Neuron (in vitro differentiated cells): ENCODE results near the gene DRC3.

Source experiments
- H2AFZ ChIP-seq: one replicate; pipeline ENCODE4 v1.6.1; 2013; ENCODE audit warnings: low read depth, mild to moderate bottlenecking, inconsistent platforms, low read length, moderate library complexity
- H3K27me3 ChIP-seq: one replicate; pipeline ENCODE4 v1.6.1; 2013; ENCODE audit warnings: low read length; ENCODE audit not compliant: insufficient read depth
- H3K36me3 ChIP-seq: one replicate; pipeline ENCODE4 v1.6.1; 2013; ENCODE audit warnings: low read length; ENCODE audit not compliant: insufficient read depth
- H3K4me1 ChIP-seq: one replicate; pipeline ENCODE4 v1.6.1; 2013; ENCODE audit warnings: low read length; ENCODE audit not compliant: insufficient read depth
- H3K4me3 ChIP-seq: 2 replicates; pipeline ENCODE4 v1.5.1; 2013; ENCODE audit warnings: mild to moderate bottlenecking, low read length, moderate library complexity
- H3K9me3 ChIP-seq: one replicate; pipeline ENCODE4 v1.6.1; 2013; ENCODE audit warnings: low read length

DRC3 gene

GRCh38 chr17:18011286-18011685, 38.6 kb downstream of the DRC3 start:
- no peak overlapping the region for H2AFZ ChIP-seq
- H3K36me3 ChIP-seq, result peaks cover 4% of the 10 kb centered on the region
- H3K27me3 ChIP-seq, result no peaks in the 10 kb centered on the region
- H3K4me3 ChIP-seq, result no peak overlapping the region
- peaks cover 7% of the 10 kb centered on the region for H3K9me3 ChIP-seq
- no peaks in the 10 kb centered on the region for H3K4me1 ChIP-seq

GRCh38 chr17:18014006-18014405, 41.3 kb downstream of the DRC3 start:
- Histone ChIP-seq H2AFZ (no peak overlapping the region), H3K9me3 (peaks cover 7% of the 10 kb centered on the region), H3K4me1 (no peaks in the 10 kb centered on the region), H3K4me3 (no peak overlapping the region), H3K27me3 (no peaks in the 10 kb centered on the region), H3K36me3 (peaks cover 6% of the 10 kb centered on the region)

- Histone ChIP-seq H3K27me3 (no peaks in the 10 kb centered on the region), H3K36me3 (peaks cover 6% of the 10 kb centered on the region), H3K9me3 (peaks cover 3% of the 10 kb centered on the region), H3K4me1 (no peaks in the 10 kb centered on the region), H3K4me3 (no peak overlapping the region), H2AFZ (no peak overlapping the region)
Measured at GRCh38 chr17:18015593-18015992, 42.9 kb downstream of the DRC3 start.

GRCh38 chr17:18016426-18016825, 43.8 kb downstream of the DRC3 start:
- Histone ChIP-seq H3K9me3 (peaks cover 1% of the 10 kb centered on the region), H3K4me1 (no peaks in the 10 kb centered on the region), H3K36me3 (peaks cover 5% of the 10 kb centered on the region), H2AFZ (no peak overlapping the region), H3K27me3 (no peaks in the 10 kb centered on the region), H3K4me3 (no peak overlapping the region)

GRCh38 chr17:18017958-18018357, 45.3 kb downstream of the DRC3 start:
- no peaks in the 10 kb centered on the region for H3K27me3 ChIP-seq
- H3K4me3 ChIP-seq, result no peak overlapping the region
- H3K4me1 ChIP-seq, result no peaks in the 10 kb centered on the region
- H3K36me3 ChIP-seq, result peaks cover 5% of the 10 kb centered on the region
- no peak overlapping the region for H2AFZ ChIP-seq
- H3K9me3 ChIP-seq, result no peaks in the 10 kb centered on the region

GRCh38 chr17:18018411-18018921, 45.8 kb downstream of the DRC3 start:
- H3K27me3 ChIP-seq, result no peaks in the 10 kb centered on the region
- H3K36me3 ChIP-seq, result peaks cover 5% of the 10 kb centered on the region
- no peak overlapping the region for H3K4me3 ChIP-seq
- H3K9me3 ChIP-seq, result no peaks in the 10 kb centered on the region
- no peaks in the 10 kb centered on the region for H3K4me1 ChIP-seq
- H2AFZ ChIP-seq, result no peak overlapping the region

GRCh38 chr17:18019838-18020154, 47.1 kb downstream of the DRC3 start:
- Histone ChIP-seq H3K4me3 (no peak overlapping the region), H3K36me3 (peaks cover 5% of the 10 kb centered on the region), H2AFZ (no peak overlapping the region), H3K27me3 (no peaks in the 10 kb centered on the region), H3K4me1 (no peaks in the 10 kb centered on the region), H3K9me3 (no peaks in the 10 kb centered on the region)

GRCh38 chr17:18020971-18021370, 48.3 kb downstream of the DRC3 start:
- peaks cover 2% of the 10 kb centered on the region for H3K36me3 ChIP-seq
- H3K9me3 ChIP-seq, result no peaks in the 10 kb centered on the region
- no peaks in the 10 kb centered on the region for H3K4me1 ChIP-seq
- H2AFZ ChIP-seq, result no peak overlapping the region
- H3K27me3 ChIP-seq, result no peaks in the 10 kb centered on the region
- H3K4me3 ChIP-seq, result no peak overlapping the region

- no peaks in the 10 kb centered on the region for H3K27me3 ChIP-seq
- H3K4me3 ChIP-seq, result no peak overlapping the region
- H2AFZ ChIP-seq, result no peak overlapping the region
- H3K9me3 ChIP-seq, result no peaks in the 10 kb centered on the region
- H3K36me3 ChIP-seq, result peaks cover 2% of the 10 kb centered on the region
- H3K4me1 ChIP-seq, result no peaks in the 10 kb centered on the region
Measured at GRCh38 chr17:18021372-18021771, 48.7 kb downstream of the DRC3 start.

GRCh38 chr17:18025241-18025944, 52.7 kb downstream of the DRC3 start:
- H3K36me3 ChIP-seq, result no peaks in the 10 kb centered on the region
- H3K4me1 ChIP-seq, result peaks cover 4% of the 10 kb centered on the region
- H2AFZ ChIP-seq, result no peak overlapping the region
- no peaks in the 10 kb centered on the region for H3K27me3 ChIP-seq
- no peak overlapping the region for H3K4me3 ChIP-seq
- H3K9me3 ChIP-seq, result no peaks in the 10 kb centered on the region

- Histone ChIP-seq H3K36me3 (no peaks in the 10 kb centered on the region), H3K27me3 (no peaks in the 10 kb centered on the region), H3K4me3 (no peak overlapping the region), H3K4me1 (peaks cover 4% of the 10 kb centered on the region), H2AFZ (no peak overlapping the region), H3K9me3 (no peaks in the 10 kb centered on the region)
Measured at GRCh38 chr17:18025945-18026776, 53.5 kb downstream of the DRC3 start.

- Histone ChIP-seq H3K4me1 (peaks cover 4% of the 10 kb centered on the region), H3K9me3 (no peaks in the 10 kb centered on the region), H3K4me3 (no peak overlapping the region), H2AFZ (no peak overlapping the region), H3K27me3 (no peaks in the 10 kb centered on the region), H3K36me3 (no peaks in the 10 kb centered on the region)
Measured at GRCh38 chr17:18027280-18027679, 54.6 kb downstream of the DRC3 start.

GRCh38 chr17:18028114-18028951, 55.7 kb downstream of the DRC3 start:
- H3K27me3 ChIP-seq, result no peaks in the 10 kb centered on the region
- H3K36me3 ChIP-seq, result no peaks in the 10 kb centered on the region
- peaks cover 4% of the 10 kb centered on the region for H3K4me1 ChIP-seq
- no peak overlapping the region for H3K4me3 ChIP-seq
- H3K9me3 ChIP-seq, result no peaks in the 10 kb centered on the region
- H2AFZ ChIP-seq, result no peak overlapping the region
